ENCODE measurements around the gene POU3F3. TPM values are rescaled to one million over a fixed set of nuclear protein-coding genes. Genes with fewer than 3 reads are reported as not detected.

POU3F3 gene
- total and polyA plus RNA-seq, 4 donors: 0.23 TPM; not detected in 3

DNA sequence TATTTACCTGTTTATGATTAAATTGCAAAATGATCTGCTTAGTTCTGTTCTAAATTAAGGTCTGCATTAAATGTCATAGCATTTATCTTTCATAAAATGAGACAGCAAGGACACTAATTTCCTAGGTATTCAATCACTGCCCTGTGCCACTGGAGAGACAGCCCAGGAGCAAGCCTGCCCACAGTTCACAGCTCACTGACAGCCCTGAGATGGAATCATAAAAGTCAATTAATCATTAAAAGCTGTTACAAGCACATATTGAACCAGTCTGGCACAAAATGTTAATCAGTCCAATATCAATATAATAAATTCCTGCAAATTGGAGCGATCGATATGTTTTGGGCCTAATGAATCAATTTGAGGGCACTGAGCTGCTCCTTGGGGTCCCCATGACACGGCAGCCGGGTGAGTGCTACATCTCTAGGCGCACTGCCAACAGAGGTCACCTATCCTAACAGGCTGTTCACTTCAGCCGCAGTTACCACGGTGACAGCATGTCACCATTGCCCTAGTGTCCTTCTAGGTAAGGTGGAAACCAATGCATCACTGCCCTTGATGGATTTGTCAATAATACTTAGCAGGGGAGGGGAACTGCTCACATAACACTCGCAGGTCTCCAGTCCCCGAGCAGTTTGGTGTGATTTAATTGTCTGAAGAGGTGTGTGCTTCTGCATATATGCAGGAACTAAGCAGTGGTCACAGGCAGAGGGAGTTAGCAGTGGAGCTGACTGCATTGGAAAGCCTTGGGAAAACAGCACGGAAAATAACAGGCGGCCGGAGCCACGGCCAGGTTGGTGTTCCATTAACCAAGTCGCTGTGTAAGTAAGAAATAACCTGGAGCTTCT, 47.3 kb downstream of the POU3F3 start:
- H3K4me3 ChIP-seq: no peak overlapping the region
- no peaks in the 10 kb centered on the region for H3K36me3 ChIP-seq (ENCODE audit: control insufficient read depth in 4 of 4, insufficient read depth in 4 of 4, low read length in 4 of 4)
- TF ChIP-seq, protein P1, sequence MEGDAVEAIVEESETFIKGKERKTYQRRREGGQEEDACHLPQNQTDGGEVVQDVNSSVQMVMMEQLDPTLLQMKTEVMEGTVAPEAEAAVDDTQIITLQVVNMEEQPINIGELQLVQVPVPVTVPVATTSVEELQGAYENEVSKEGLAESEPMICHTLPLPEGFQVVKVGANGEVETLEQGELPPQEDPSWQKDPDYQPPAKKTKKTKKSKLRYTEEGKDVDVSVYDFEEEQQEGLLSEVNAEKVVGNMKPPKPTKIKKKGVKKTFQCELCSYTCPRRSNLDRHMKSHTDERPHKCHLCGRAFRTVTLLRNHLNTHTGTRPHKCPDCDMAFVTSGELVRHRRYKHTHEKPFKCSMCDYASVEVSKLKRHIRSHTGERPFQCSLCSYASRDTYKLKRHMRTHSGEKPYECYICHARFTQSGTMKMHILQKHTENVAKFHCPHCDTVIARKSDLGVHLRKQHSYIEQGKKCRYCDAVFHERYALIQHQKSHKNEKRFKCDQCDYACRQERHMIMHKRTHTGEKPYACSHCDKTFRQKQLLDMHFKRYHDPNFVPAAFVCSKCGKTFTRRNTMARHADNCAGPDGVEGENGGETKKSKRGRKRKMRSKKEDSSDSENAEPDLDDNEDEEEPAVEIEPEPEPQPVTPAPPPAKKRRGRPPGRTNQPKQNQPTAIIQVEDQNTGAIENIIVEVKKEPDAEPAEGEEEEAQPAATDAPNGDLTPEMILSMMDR (IDR thresholded peaks at IDR 0.05; ENCODE audit: control extremely low read depth, extremely low read depth): no peak
- H3K27me3 ChIP-seq (ENCODE audit: control insufficient read depth in 3 of 3, insufficient read depth in 3 of 3, low read length in 2 of 3): peaks cover 0 to 2% (median 0%) of the 10 kb centered on the region in 3 donors
- H3K9me3 ChIP-seq (ENCODE audit: control insufficient read depth in 4 of 4, insufficient read depth in 3 of 4, low read length in 3 of 4): peaks cover 0 to 3% (median 0%) of the 10 kb centered on the region in 4 donors
- no peaks in the 10 kb centered on the region for H3K4me1 ChIP-seq (ENCODE audit: control insufficient read depth in 5 of 5, insufficient read depth in 5 of 5, low read length in 5 of 5)
- no peak overlapping the region for H3K9ac ChIP-seq (ENCODE audit: insufficient read depth in 1 of 2, low read length in 2 of 2)
- DNase-seq: no peak
- ATAC-seq (ENCODE audit: insufficient read depth, low FRiP score): no peak
- H3K27ac ChIP-seq (ENCODE audit: low read depth in 1 of 2, low read length in 1 of 2): no peak overlapping the region
- 69 to 76% methylated on average over 14 of the region's 14 CpGs for WGBS, 2 donors

DNA sequence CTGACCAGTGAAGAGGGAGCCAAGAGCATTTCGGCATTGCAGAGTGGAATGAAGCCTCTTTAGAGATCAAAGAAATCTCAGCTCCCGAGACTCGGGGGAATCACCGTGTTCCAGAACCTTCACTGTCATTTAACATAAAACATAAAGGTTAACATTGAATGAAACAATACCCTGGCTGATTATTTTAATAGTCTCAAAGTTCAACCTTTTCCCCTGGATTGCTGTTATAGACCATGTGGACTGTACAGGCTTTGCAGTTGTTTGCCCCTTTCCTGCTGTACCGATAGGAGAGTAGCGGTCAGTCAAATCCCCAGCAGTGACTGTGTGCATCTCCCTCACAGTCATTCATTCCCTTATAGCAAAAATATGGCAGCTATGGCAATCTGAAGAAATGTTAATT, 48.4 kb downstream of the POU3F3 start:
- H3K4me3 ChIP-seq: no peak overlapping the region
- no peak overlapping the region for H3K9ac ChIP-seq (ENCODE audit: insufficient read depth in 1 of 2, low read length in 2 of 2)
- H3K9me3 ChIP-seq (ENCODE audit: control insufficient read depth in 4 of 4, insufficient read depth in 3 of 4, low read length in 3 of 4): no peaks in the 10 kb centered on the region
- peaks cover 0 to 2% (median 0%) of the 10 kb centered on the region in 3 donors for H3K27me3 ChIP-seq (ENCODE audit: control insufficient read depth in 3 of 3, insufficient read depth in 3 of 3, low read length in 2 of 3)
- no peaks in the 10 kb centered on the region for H3K36me3 ChIP-seq (ENCODE audit: control insufficient read depth in 4 of 4, insufficient read depth in 4 of 4, low read length in 4 of 4)
- TF ChIP-seq, protein P1 (IDR thresholded peaks at IDR 0.05; ENCODE audit: control extremely low read depth, extremely low read depth): no peak
- WGBS, 2 donors: 79 to 89% methylated on average over 6 of the region's 6 CpGs
- no peaks in the 10 kb centered on the region for H3K4me1 ChIP-seq (ENCODE audit: control insufficient read depth in 5 of 5, insufficient read depth in 5 of 5, low read length in 5 of 5)
- DNase-seq: no peak
- ATAC-seq (ENCODE audit: insufficient read depth, low FRiP score): no peak
- no peak overlapping the region for H3K27ac ChIP-seq (ENCODE audit: low read depth in 1 of 2, low read length in 1 of 2)

Small RNA genes within 50 kb of the gene (small RNA-seq; reads per million reads assigned to genes)
- gene AC018730.1 (ENCODE audit: low replicate concordance): not detected

Other genes with a start within 250 kb of the POU3F3 start
- gene MRPS9, start 184.0 kb downstream of the POU3F3 start, total RNA-seq: 10 to 100 TPM; 17.6 to 21.4 TPM
- gene MRPS9, start 184.0 kb downstream of the POU3F3 start, polyA plus RNA-seq: 10 to 100 TPM; 17.1 to 28.6 TPM